Neural progenitor cell (in vitro differentiated cells): ENCODE results near the gene CRISP1. TPM values are rescaled to one million over a fixed set of nuclear protein-coding genes. Genes with fewer than 3 reads are reported as not detected.

ENCODE experiments used
- DNase-seq: peaks from one replicate; pipeline ENCODE4 v3.0.0-alpha.2; 2016; ENCODE audit warnings: low spot score
- H2AFZ ChIP-seq: fragments of 200-600 bp; sonication (generic); replicated peaks from 2 replicates; pipeline ENCODE4 v1.6.1; 2016; ENCODE audit warnings: antibody characterized with exemption
- H3F3A ChIP-seq: fragments of 200-600 bp; sonication (generic); 2 replicates; pipeline ENCODE4 v1.6.1; 2016; ENCODE audit warnings: antibody characterized with exemption, low read depth
- H3K27ac ChIP-seq: fragments of 200-600 bp; sonication (generic); 2 replicates; pipeline ENCODE4 v1.5.1; 2016; ENCODE audit warnings: mild to moderate bottlenecking
- H3K27me3 ChIP-seq: fragments of 200-600 bp; sonication (generic); 2 replicates; pipeline ENCODE4 v1.6.1; 2016; ENCODE audit warnings: mild to moderate bottlenecking, moderate library complexity
- H3K36me3 ChIP-seq: fragments of 200-600 bp; sonication (generic); 2 replicates; pipeline ENCODE4 v1.5.1; 2016
- H3K4me1 ChIP-seq: fragments of 200-600 bp; sonication (generic); 2 replicates; pipeline ENCODE4 v1.6.1; 2016; ENCODE audit warnings: mixed run types
- H3K4me2 ChIP-seq: fragments of 200-600 bp; sonication (generic); 2 replicates; pipeline ENCODE4 v1.6.1; 2016
- H3K4me3 ChIP-seq: fragments of 200-600 bp; sonication (generic); 2 replicates; pipeline ENCODE4 v1.5.1; 2016
- H3K79me2 ChIP-seq: fragments of 200-600 bp; sonication (generic); 2 replicates; pipeline ENCODE4 v1.6.1; 2016; ENCODE audit warnings: low read depth
- H3K9ac ChIP-seq: fragments of 200-600 bp; sonication (generic); 2 replicates; pipeline ENCODE4 v1.6.1; 2016
- H3K9me3 ChIP-seq: fragments of 200-600 bp; sonication (generic); 2 replicates; pipeline ENCODE4 v1.5.1; 2016; ENCODE audit warnings: low read depth
- H4K20me1 ChIP-seq: fragments of 200-600 bp; sonication (generic); 2 replicates; pipeline ENCODE4 v1.6.1; 2016; ENCODE audit warnings: low read depth
- H3K27ac Mint-ChIP-seq: 3 replicates; pipeline ENCODE4 v1.8.0; 2021; ENCODE audit warnings: mixed read lengths
- H3K27me3 Mint-ChIP-seq: 2 replicates; pipeline ENCODE4 v1.8.0; 2022; ENCODE audit warnings: low read depth, mild to moderate bottlenecking, inconsistent platforms, moderate library complexity, mixed read lengths; ENCODE audit not compliant: insufficient read depth
- H3K36me3 Mint-ChIP-seq: 3 replicates; pipeline ENCODE4 v1.8.0; 2021; ENCODE audit warnings: mixed read lengths
- H3K4me1 Mint-ChIP-seq: 3 replicates; pipeline ENCODE4 v1.8.0; 2021; ENCODE audit warnings: mixed read lengths
- H3K4me3 Mint-ChIP-seq: 3 replicates; pipeline ENCODE4 v1.8.0; 2021; ENCODE audit warnings: mild to moderate bottlenecking, moderate library complexity, mixed read lengths
- H3K9me3 Mint-ChIP-seq: 3 replicates; pipeline ENCODE4 v1.8.0; 2020; ENCODE audit warnings: mixed read lengths
- EZH2 ChIP-seq: fragments of 200-600 bp; sonication (generic); IDR thresholded peaks from 2 replicates; pipeline ENCODE4 v1.6.1; 2017; ENCODE audit warnings: antibody characterized with exemption, mild to moderate bottlenecking, moderate library complexity
- EZH2phosphoT487 ChIP-seq: fragments of 200-600 bp; sonication (generic); IDR thresholded peaks from 2 replicates; pipeline ENCODE4 v1.6.1; 2017; ENCODE audit warnings: antibody characterized with exemption
- total RNA-seq: library from RNA; depleted of rRNA; stranded (reverse); fragments of >200 nt; gene quantifications from 2 replicates; pipeline ENCODE4 v1.2.3, GENCODE V29; 2015; ENCODE audit warnings: low replicate concordance
- TF ChIP-seq, protein P1 (sequence below): fragments of 200-600 bp; sonication (generic); IDR thresholded peaks from 2 replicates; pipeline ENCODE4 v1.5.1; 2017; ENCODE audit warnings: antibody characterized with exemption, mild to moderate bottlenecking

Gene CRISP1, protein sequence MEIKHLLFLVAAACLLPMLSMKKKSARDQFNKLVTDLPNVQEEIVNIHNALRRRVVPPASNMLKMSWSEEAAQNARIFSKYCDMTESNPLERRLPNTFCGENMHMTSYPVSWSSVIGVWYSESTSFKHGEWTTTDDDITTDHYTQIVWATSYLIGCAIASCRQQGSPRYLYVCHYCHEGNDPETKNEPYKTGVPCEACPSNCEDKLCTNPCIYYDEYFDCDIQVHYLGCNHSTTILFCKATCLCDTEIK
- total RNA-seq = not detected in 2 replicates

- no peaks in the 10 kb centered on the region for H3K9me3 ChIP-seq
- H2AFZ ChIP-seq = no peak within 1 kb of the TSS
- Mint-ChIP-seq H3K36me3 (no peaks in the 10 kb centered on the region), H3K4me3 (no peak within 1 kb of the TSS), H3K4me1 (peaks cover 3% of the 10 kb centered on the region), H3K27ac (no peak within 1 kb of the TSS), H3K9me3 (peaks cover 6% of the 10 kb centered on the region), H3K27me3 (peaks cover 2% of the 10 kb centered on the region)
- no peak within 1 kb of the TSS for H3K4me2 ChIP-seq
- H3K27me3 ChIP-seq = no peaks in the 10 kb centered on the region
- no peaks in the 10 kb centered on the region for H4K20me1 ChIP-seq
- H3K4me3 ChIP-seq = no peak within 1 kb of the TSS
- no peaks in the 10 kb centered on the region for H3K79me2 ChIP-seq
- H3K4me1 ChIP-seq = no peaks in the 10 kb centered on the region
- H3K27ac ChIP-seq = no peak within 1 kb of the TSS
- no peak within 1 kb of the TSS for H3K9ac ChIP-seq
- H3K36me3 ChIP-seq = no peaks in the 10 kb centered on the region
- DNase-seq = no peak
- no peaks in the 10 kb centered on the region for H3F3A ChIP-seq
- TF ChIP-seq, protein P1, sequence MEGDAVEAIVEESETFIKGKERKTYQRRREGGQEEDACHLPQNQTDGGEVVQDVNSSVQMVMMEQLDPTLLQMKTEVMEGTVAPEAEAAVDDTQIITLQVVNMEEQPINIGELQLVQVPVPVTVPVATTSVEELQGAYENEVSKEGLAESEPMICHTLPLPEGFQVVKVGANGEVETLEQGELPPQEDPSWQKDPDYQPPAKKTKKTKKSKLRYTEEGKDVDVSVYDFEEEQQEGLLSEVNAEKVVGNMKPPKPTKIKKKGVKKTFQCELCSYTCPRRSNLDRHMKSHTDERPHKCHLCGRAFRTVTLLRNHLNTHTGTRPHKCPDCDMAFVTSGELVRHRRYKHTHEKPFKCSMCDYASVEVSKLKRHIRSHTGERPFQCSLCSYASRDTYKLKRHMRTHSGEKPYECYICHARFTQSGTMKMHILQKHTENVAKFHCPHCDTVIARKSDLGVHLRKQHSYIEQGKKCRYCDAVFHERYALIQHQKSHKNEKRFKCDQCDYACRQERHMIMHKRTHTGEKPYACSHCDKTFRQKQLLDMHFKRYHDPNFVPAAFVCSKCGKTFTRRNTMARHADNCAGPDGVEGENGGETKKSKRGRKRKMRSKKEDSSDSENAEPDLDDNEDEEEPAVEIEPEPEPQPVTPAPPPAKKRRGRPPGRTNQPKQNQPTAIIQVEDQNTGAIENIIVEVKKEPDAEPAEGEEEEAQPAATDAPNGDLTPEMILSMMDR = no peak
- no peak for TF ChIP-seq EZH2phosphoT487
- no peak for TF ChIP-seq EZH2
Observed at GRCh38 chr6:49866485-49866943, at the start of gene CRISP1. TSS of gene CRISP1 (minus strand) at chr6:49866535. CDS start at chr6:49857400, 9,135 bp downstream.

- Histone ChIP-seq H3K79me2 (no peaks in the 10 kb centered on the region), H3K27me3 (no peaks in the 10 kb centered on the region), H2AFZ (no peak overlapping the region), H3K4me2 (peak overlapping the region; percentile 12), H3F3A (peaks cover 32% of the 10 kb centered on the region), H3K9me3 (no peaks in the 10 kb centered on the region), H3K27ac (no peak overlapping the region), H4K20me1 (no peaks in the 10 kb centered on the region), H3K9ac (no peak overlapping the region), H3K36me3 (no peaks in the 10 kb centered on the region), H3K4me3 (no peak overlapping the region), H3K4me1 (peaks cover 53% of the 10 kb centered on the region)
- DNase-seq = peak; percentile 33
- Mint-ChIP-seq H3K36me3 (no peaks in the 10 kb centered on the region), H3K9me3 (no peaks in the 10 kb centered on the region), H3K27me3 (peaks cover 2% of the 10 kb centered on the region), H3K4me3 (no peak overlapping the region), H3K27ac (no peak overlapping the region), H3K4me1 (peaks cover 45% of the 10 kb centered on the region)
- TF ChIP-seq EZH2phosphoT487 (no peak), EZH2 (no peak)
- TF ChIP-seq, protein P1 = no peak
Observed at GRCh38 chr6:49915035-49915434, 48.7 kb upstream of the CRISP1 start.

DNA sequence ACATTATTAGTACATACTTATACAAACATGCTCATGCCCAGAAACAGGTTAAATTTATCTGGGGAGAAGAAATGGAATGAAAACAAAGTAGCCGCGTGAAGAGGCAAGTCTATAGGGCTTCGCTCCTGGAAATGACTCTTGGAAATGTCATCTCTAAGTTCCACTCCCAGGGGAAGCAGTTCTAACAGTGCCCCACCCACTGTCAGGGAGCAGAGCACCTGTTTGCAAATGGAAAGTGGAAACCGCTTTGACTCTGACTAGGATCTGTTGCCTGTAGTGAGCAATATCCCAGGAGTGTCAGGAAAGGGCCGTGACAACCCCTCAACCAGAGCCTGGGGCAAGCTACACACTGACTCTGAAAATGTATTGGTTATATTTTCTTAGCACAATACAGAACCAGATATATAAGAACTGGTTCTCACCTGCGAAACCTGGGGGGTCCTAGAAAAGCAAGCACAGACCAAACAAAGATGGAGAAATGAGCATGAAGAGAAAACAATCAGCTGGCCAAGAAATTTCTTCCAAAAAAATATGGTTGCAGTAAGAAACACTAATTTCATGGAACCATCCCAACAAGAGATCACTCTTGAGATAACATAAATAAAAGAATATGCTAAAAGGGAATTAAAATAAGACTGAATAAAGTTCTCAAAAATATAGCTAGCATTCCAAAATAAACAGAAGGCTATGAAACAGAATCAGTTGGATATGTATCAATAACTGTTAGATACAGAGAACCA, 47.5 kb upstream of the CRISP1 start:
- H3K36me3 ChIP-seq = no peaks in the 10 kb centered on the region
- no peaks in the 10 kb centered on the region for H3K9me3 ChIP-seq
- no peaks in the 10 kb centered on the region for H3K79me2 ChIP-seq
- Mint-ChIP-seq H3K4me1 (peaks cover 38% of the 10 kb centered on the region), H3K9me3 (no peaks in the 10 kb centered on the region), H3K27me3 (peaks cover 2% of the 10 kb centered on the region), H3K4me3 (no peak overlapping the region), H3K27ac (no peak overlapping the region), H3K36me3 (no peaks in the 10 kb centered on the region)
- DNase-seq = no peak
- H3K4me2 ChIP-seq = no peak overlapping the region
- H3K27me3 ChIP-seq = no peaks in the 10 kb centered on the region
- no peak overlapping the region for H3K27ac ChIP-seq
- H3K9ac ChIP-seq = no peak overlapping the region
- peaks cover 41% of the 10 kb centered on the region for H3K4me1 ChIP-seq
- no peak overlapping the region for H3K4me3 ChIP-seq
- H4K20me1 ChIP-seq = no peaks in the 10 kb centered on the region
- H2AFZ ChIP-seq = no peak overlapping the region
- peaks cover 21% of the 10 kb centered on the region for H3F3A ChIP-seq
- TF ChIP-seq EZH2 (no peak), EZH2phosphoT487 (no peak)
- TF ChIP-seq, protein P1 = no peak
